Aorta (tissue), 5 donors: ENCODE results near the gene TMEM9. TPM values are rescaled to one million over a fixed set of nuclear protein-coding genes. Genes with fewer than 3 reads are reported as not detected.

Experiments used
- ATAC-seq: fragments of 200-7000 bp; cut with Tn5 transposase; one replicate; pipeline ENCODE4 v1.9.1; 2022; ENCODE audit warnings: moderate library complexity; ENCODE audit not compliant: low FRiP score
- DNase-seq, 2 donors: peaks; one replicate each; pipeline ENCODE4 v3.0.0-alpha.2; 2020
- H3K27ac ChIP-seq, 2 donors: one replicate each; pipeline ENCODE4 v1.5.1; 2013; ENCODE audit warnings: low read length in 2 of 2, mild to moderate bottlenecking in 2 of 2, moderate library complexity in 2 of 2, control low read depth in 1 of 2, inconsistent platforms in 1 of 2, low read depth in 1 of 2
- H3K27me3 ChIP-seq, 2 donors: one replicate each; pipeline ENCODE4 v1.6.1; 2013; ENCODE audit warnings: control low read depth in 1 of 2, low read length in 1 of 2, mild to moderate bottlenecking in 1 of 2, moderate library complexity in 1 of 2; ENCODE audit not compliant: insufficient read depth in 2 of 2, control insufficient read depth in 1 of 2
- H3K36me3 ChIP-seq, 2 donors: one replicate each; pipeline ENCODE4 v1.6.1; 2013; ENCODE audit warnings: control low read depth in 1 of 2, low read length in 1 of 2, mild to moderate bottlenecking in 1 of 2; ENCODE audit not compliant: insufficient read depth in 2 of 2, control insufficient read depth in 1 of 2
- H3K4me1 ChIP-seq, 2 donors: one replicate each; pipeline ENCODE4 v1.6.1; 2013; ENCODE audit warnings: low read length in 2 of 2, control low read depth in 1 of 2, mild to moderate bottlenecking in 1 of 2, moderate library complexity in 1 of 2; ENCODE audit not compliant: insufficient read depth in 2 of 2, control insufficient read depth in 1 of 2
- H3K4me3 ChIP-seq, 2 donors: one replicate each; pipeline ENCODE4 v1.5.1; 2013; ENCODE audit warnings: low read length in 2 of 2, control low read depth in 1 of 2, mild to moderate bottlenecking in 1 of 2
- H3K9me3 ChIP-seq: one replicate; pipeline ENCODE4 v1.6.1; 2013; ENCODE audit warnings: mild to moderate bottlenecking, low read length; ENCODE audit not compliant: control insufficient read depth
- WGBS, 2 donors: extraction: QIAGEN DNeasy Blood & Tissue Kit; methylation state at CpG; one replicate each; pipeline ENCODE4 v1.1.7; 2013; 5-methylcytosine and 5-hydroxymethylcytosine counted together
- intact Hi-C, 2 donors: fragments of 100-400 bp; cut with DNase I; formaldehyde crosslinking; loops; one replicate each; pipeline versions ENCODE4 v1.14.2 to v1.15.0; 2022
- polyA plus RNA-seq, 2 donors: library from polyadenylated mRNA; stranded (reverse); fragments of 200-250 nt; gene quantifications; one replicate each; pipeline ENCODE4 v1.2.3, GENCODE V29; 2013
- total RNA-seq, 2 donors: library from RNA; stranded (reverse); fragmentation: NEBNext Ultra II Directional; extraction: Animal tissue kit (Norgen Biotek cat#: 25700); gene quantifications; one replicate each; pipeline ENCODE4 v1.2.1, GENCODE V29; 2021
- donor health status: healthy with polysubstance abuse.
- donor health status: Bipolar disorder and iron deficiency.
- donor health status: DM: no; HTN: no; CAD: no.
- donor health status: DM: no; HTN: no; CAD: no.
- donor health status: DM: yes; HTN: yes; CAD: no.

The TMEM9 gene
- total and polyA plus RNA-seq, 4 donors: 36.3 to 77.7 (median 45.2) TPM

DNA sequence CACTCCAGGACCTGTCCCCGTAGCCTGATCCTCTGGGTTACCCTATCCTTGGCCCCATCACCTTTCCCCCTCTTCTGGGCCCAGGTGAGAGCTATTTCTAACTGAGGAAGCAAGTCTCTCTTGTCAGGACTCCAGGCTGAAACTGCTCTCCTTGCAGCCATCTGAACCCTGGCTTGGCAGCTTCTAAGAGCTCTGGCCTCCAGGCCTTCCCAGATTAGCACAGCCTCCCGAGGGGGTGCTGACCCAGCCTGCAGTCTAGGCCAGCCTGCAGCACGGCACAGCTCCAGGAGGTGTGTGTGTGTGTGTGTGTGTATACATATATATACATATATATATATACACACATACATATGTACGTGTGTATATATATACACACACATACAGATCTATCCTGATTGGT lies 59.4 kb downstream of the TMEM9 start:
- ATAC-seq: no peak
- no peak overlapping the region for H3K27ac ChIP-seq
- no peaks in the 10 kb centered on the region for H3K27me3 ChIP-seq
- no peaks in the 10 kb centered on the region for H3K9me3 ChIP-seq
- no peak overlapping the region for H3K4me3 ChIP-seq
- intact Hi-C loops: no loop called here
- no peaks in the 10 kb centered on the region for H3K36me3 ChIP-seq
- 48 to 57% methylated on average over 4 of the region's 4 CpGs for WGBS, 2 donors
- peak in 1 of 2 donors; percentile 12 for DNase-seq
- no peaks in the 10 kb centered on the region for H3K4me1 ChIP-seq

DNA sequence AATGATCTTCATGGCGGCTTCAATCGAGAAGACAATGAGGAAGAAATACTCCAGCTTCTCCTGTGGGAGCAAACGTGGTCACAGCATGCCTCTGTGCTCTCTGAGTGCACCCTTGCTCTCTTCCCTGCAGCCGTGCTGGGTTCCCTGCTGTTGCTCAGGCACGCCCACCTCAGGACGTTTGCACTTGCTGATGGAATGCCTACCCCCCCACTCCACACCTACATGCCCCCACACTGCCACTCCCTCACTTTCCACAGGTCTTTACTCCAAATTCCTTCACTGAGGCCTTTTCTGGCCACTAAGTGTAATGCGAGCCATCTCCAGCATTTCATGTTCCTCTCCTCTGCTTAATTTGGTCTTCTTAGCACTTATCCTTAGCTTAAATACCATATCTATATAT lies 60.3 kb downstream of the TMEM9 start:
- DNase-seq: peak in 1 of 2 donors; percentile 26
- WGBS, 2 donors: 85 to 86% methylated on average over 7 of the region's 7 CpGs
- no peak overlapping the region for H3K27ac ChIP-seq
- no peaks in the 10 kb centered on the region for H3K9me3 ChIP-seq
- intact Hi-C loops: no loop called here
- H3K4me3 ChIP-seq: no peak overlapping the region
- ATAC-seq: no peak
- no peaks in the 10 kb centered on the region for H3K4me1 ChIP-seq
- no peaks in the 10 kb centered on the region for H3K36me3 ChIP-seq
- H3K27me3 ChIP-seq: no peaks in the 10 kb centered on the region

DNA sequence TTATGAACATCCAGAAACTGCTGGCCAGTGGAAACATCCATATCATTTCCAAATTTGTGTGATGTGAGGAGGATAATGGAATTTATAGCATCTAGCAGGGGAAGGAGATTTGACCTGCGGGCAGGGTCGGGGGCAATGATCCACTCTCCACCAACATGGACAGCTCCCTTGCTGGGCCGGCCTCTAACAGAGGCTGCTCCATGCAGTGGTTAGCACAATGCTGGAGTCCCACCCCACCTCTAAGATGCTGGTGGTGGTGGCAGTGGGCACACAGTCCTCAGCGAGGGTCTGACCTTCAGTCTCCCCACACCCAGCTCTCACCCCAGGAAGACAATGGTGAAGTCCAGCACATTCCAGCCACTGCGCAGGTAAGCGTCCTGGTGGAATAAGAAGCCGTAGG lies 60.7 kb downstream of the TMEM9 start:
- H3K27ac ChIP-seq: no peak overlapping the region
- WGBS, 2 donors: 92 to 97% methylated on average over 7 of the region's 7 CpGs
- H3K36me3 ChIP-seq: no peaks in the 10 kb centered on the region
- DNase-seq (peak in 1 of 2 donors; percentile 53), ATAC-seq (no peak)
- H3K4me3 ChIP-seq: no peak overlapping the region
- H3K4me1 ChIP-seq: no peaks in the 10 kb centered on the region
- intact Hi-C loops: no loop called here
- H3K27me3 ChIP-seq: no peaks in the 10 kb centered on the region
- no peaks in the 10 kb centered on the region for H3K9me3 ChIP-seq

DNA sequence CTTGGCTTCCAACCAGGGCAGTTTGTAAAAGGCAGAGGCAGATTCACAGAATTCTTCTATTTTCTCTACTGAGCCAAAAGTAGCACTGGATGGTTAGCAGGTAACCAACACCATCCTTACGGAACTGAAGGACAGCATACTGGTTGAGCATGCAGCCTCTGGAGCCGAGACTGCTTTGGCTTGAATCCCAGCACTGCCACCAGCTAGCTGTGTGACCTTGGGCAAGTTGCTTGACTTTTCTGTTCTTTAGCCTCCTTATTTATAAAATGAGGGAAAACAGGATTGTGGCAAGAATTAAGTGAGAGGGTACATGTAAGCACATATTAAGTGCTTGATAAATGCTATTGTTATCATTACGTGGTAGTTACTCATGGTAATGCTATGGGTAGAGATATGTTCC lies 61.5 kb downstream of the TMEM9 start:
- no peaks in the 10 kb centered on the region for H3K4me1 ChIP-seq
- H3K36me3 ChIP-seq: no peaks in the 10 kb centered on the region
- ATAC-seq (no peak), DNase-seq (no peak)
- intact Hi-C loops: no loop called here
- H3K27ac ChIP-seq: no peak overlapping the region
- H3K9me3 ChIP-seq: no peaks in the 10 kb centered on the region
- H3K4me3 ChIP-seq: no peak overlapping the region
- WGBS, 2 donors: 86 to 90% methylated on average over 3 of the region's 3 CpGs
- no peaks in the 10 kb centered on the region for H3K27me3 ChIP-seq

GRCh38 chr1:201091256-201091655 lies 63.0 kb downstream of the TMEM9 start:
- no peaks in the 10 kb centered on the region for H3K27me3 ChIP-seq
- no peaks in the 10 kb centered on the region for H3K9me3 ChIP-seq
- no peak overlapping the region for H3K27ac ChIP-seq
- ATAC-seq (no peak), DNase-seq (peak in 1 of 2 donors; percentile 58)
- intact Hi-C loops: no loop called here
- H3K4me3 ChIP-seq: no peak overlapping the region
- WGBS, 2 donors: 75 to 82% methylated on average over 4 of the region's 4 CpGs
- H3K36me3 ChIP-seq: no peaks in the 10 kb centered on the region
- no peaks in the 10 kb centered on the region for H3K4me1 ChIP-seq

DNA sequence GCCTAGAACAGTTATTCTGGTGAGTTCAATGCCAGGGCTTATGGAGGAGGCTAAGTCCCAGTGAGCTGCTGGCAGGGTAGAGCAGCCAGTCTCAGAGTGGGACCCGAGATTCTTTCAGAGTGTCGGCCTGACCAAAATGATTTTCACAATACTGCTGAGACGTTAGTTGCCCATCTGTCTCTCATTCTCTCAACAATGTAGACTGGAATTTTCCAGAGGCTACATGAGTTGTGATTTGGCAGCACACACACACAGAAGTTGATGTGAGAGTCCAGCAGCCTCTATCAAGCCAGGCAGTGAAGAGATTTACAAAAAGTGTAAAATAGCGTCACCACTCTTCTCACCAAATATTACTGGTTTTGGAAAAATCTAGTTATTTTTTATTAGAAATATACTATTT lies 63.7 kb downstream of the TMEM9 start:
- peak in 1 of 2 donors; percentile 3 for DNase-seq
- no peaks in the 10 kb centered on the region for H3K27me3 ChIP-seq
- intact Hi-C loops: no loop called here
- ATAC-seq: no peak
- H3K4me1 ChIP-seq: no peaks in the 10 kb centered on the region
- H3K9me3 ChIP-seq: no peaks in the 10 kb centered on the region
- no peak overlapping the region for H3K4me3 ChIP-seq
- 25 to 26% methylated on average over 4 of the region's 4 CpGs for WGBS, 2 donors
- no peaks in the 10 kb centered on the region for H3K36me3 ChIP-seq
- no peak overlapping the region for H3K27ac ChIP-seq

DNA sequence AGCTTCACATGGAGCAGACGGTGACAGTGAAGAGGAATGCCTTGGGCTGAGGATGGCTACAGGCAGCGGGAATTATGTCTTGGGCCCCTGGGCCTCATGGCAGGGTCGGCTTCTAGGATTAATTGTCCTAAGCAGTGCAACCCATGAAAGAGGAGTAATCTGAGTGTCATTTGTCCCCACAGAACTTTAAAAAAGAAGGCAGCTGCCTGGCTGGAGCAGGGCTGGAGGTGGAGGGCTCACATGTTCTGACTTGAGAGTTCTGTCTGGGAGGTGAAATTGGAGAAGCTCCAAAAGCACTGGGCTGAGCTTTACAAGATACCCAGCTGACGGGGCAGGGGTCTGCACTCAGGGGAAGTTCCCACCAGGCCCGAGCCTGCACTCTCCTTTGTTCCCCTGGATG lies 64.7 kb downstream of the TMEM9 start:
- 94 to 96% methylated on average over 5 of the region's 5 CpGs for WGBS, 2 donors
- Histone ChIP-seq H3K36me3 (no peaks in the 10 kb centered on the region), H3K27me3 (no peaks in the 10 kb centered on the region), H3K4me1 (no peaks in the 10 kb centered on the region), H3K4me3 (no peak overlapping the region), H3K27ac (no peak overlapping the region), H3K9me3 (no peaks in the 10 kb centered on the region)
- DNase-seq (peak in 1 of 2 donors; percentile 52), ATAC-seq (no peak)
- intact Hi-C loops: no loop called here

- intact Hi-C loops: no loop called here
- Histone ChIP-seq H3K36me3 (no peaks in the 10 kb centered on the region), H3K4me1 (no peaks in the 10 kb centered on the region), H3K27ac (no peak overlapping the region), H3K9me3 (no peaks in the 10 kb centered on the region), H3K27me3 (no peaks in the 10 kb centered on the region), H3K4me3 (no peak overlapping the region)
- WGBS, 2 donors: 95 to 96% methylated on average over 19 of the region's 19 CpGs
- DNase-seq (peak in 1 of 2 donors; percentile 75), ATAC-seq (no peak)
These were observed 65.3 kb downstream of the TMEM9 start for GRCh38 chr1:201088901-201089525.

GRCh38 chr1:201088395-201088794 lies 65.9 kb downstream of the TMEM9 start:
- intact Hi-C loops: no loop called here
- Histone ChIP-seq H3K4me3 (no peak overlapping the region), H3K4me1 (no peaks in the 10 kb centered on the region), H3K27ac (no peak overlapping the region), H3K9me3 (no peaks in the 10 kb centered on the region), H3K27me3 (no peaks in the 10 kb centered on the region), H3K36me3 (no peaks in the 10 kb centered on the region)
- DNase-seq (peak in 1 of 2 donors; percentile 1), ATAC-seq (no peak)
- WGBS, 2 donors: 75 to 83% methylated on average over 4 of the region's 4 CpGs
